HCT116 (cell line): ENCODE data around the gene CREG2. TPM values are rescaled to one million over a fixed set of nuclear protein-coding genes. Genes with fewer than 3 reads are reported as not detected.

Experiments used
- ATAC-seq: fragments of 200-7000 bp; cut with Tn5 transposase; 2 replicates; pipeline ENCODE4 v1.9.1; 2020; ENCODE audit warnings: mild to moderate bottlenecking, moderate library complexity
- BruUV-seq: library from RNA; stranded (reverse); fragments of 400-500 nt; replicated peaks from 2 replicates; lab custom pipeline; 2021; lab: Mats Ljungman, UMichigan
- CTCF ChIA-PET: fragments of 300-600 bp; sonication (Branson Sonifier 250); formaldehyde crosslinking; loops from one replicate; lab custom pipeline; 2021; ENCODE audit warnings: antibody characterized with exemption; lab: Charles Lee
- POLR2A ChIA-PET: fragments of 300-600, 350-600 bp; sonication (Branson Sonifier 250); formaldehyde crosslinking; loops from one replicate; lab custom pipeline; 2021; ENCODE audit warnings: antibody characterized with exemption; lab: Charles Lee
- RAD21 ChIA-PET, 2 experiments: fragments of 300-600 bp; sonication (Branson Sonifier 250); formaldehyde crosslinking; loops; one replicate each; lab custom pipeline; 2023; ENCODE audit warnings: low total read pairs in 2 of 2; ENCODE audit not compliant: uncharacterized antibody in 2 of 2, unreplicated experiment in 2 of 2, low non-redundant PET in 1 of 2; lab: Charles Lee
- DNase-seq: peaks from one replicate; pipeline ENCODE4 v3.0.0-alpha.2; 2010; ENCODE audit warnings: low read depth, low spot score
- H2AFZ ChIP-seq: fragments of 200-600 bp; shearing (Covaris generic), sonication (generic); 2 replicates; pipeline ENCODE4 v1.6.1; 2017; ENCODE audit warnings: low read depth, mixed run types, mixed read lengths, antibody characterized with exemption, low read length; ENCODE audit not compliant: poor library complexity, severe bottlenecking
- H3K27ac ChIP-seq: 2 replicates; pipeline ENCODE4 v1.5.1; 2012; ENCODE audit warnings: low read depth, low read length
- H3K27me3 ChIP-seq: fragments of 200-600 bp; sonication (generic); 2 replicates; pipeline ENCODE4 v1.6.1; 2016; ENCODE audit warnings: mixed run types, low read length, mixed read lengths; ENCODE audit not compliant: insufficient read depth
- H3K36me3 ChIP-seq, 2 experiments: fragments of 200-500 bp in 1 of 2; fragments of 200-600 bp in 1 of 2; sonication (Bioruptor generic) in 1 of 2; sonication (generic) in 1 of 2; 2 replicates each; pipeline versions ENCODE4 v1.5.1 to v1.6.1; 2014 to 2016; ENCODE audit warnings: low read length in 2 of 2, inconsistent platforms in 1 of 2, mixed read lengths in 1 of 2, mixed run types in 1 of 2; ENCODE audit not compliant: insufficient read depth in 2 of 2, control insufficient read depth in 1 of 2
- H3K4me1 ChIP-seq, 2 experiments: fragments of 200-600 bp in 1 of 2; sonication (generic) in 1 of 2; 2 replicates each; pipeline versions ENCODE4 v1.5.1 to v1.6.1; 2012 to 2017; ENCODE audit warnings: low read length in 2 of 2, inconsistent platforms in 1 of 2, mild to moderate bottlenecking in 1 of 2, mixed read lengths in 1 of 2, mixed run types in 1 of 2, moderate library complexity in 1 of 2; ENCODE audit not compliant: insufficient read depth in 2 of 2, control insufficient read depth in 1 of 2
- H3K4me2 ChIP-seq: fragments of 200-600 bp; sonication (generic); 2 replicates; pipeline ENCODE4 v1.6.1; 2017; ENCODE audit warnings: mixed run types, low read length, mixed read lengths
- H3K4me3 ChIP-seq, 2 experiments: fragments of 200-600 bp in 1 of 2; sonication (generic) in 1 of 2; replicated peaks in 1 of 2; 2 replicates each; pipeline ENCODE4 v1.5.1; 2011 to 2016; ENCODE audit warnings: low read length in 2 of 2, control low read depth in 1 of 2, low read depth in 1 of 2, mild to moderate bottlenecking in 1 of 2, mixed read lengths in 1 of 2, mixed run types in 1 of 2
- H3K79me2 ChIP-seq: fragments of 200-600 bp; sonication (generic); 2 replicates; pipeline ENCODE4 v1.6.1; 2017; ENCODE audit warnings: mild to moderate bottlenecking, mixed run types, low read length, moderate library complexity, mixed read lengths; ENCODE audit not compliant: insufficient read depth
- H3K9ac ChIP-seq: fragments of 200-600 bp; sonication (generic); 2 replicates; pipeline ENCODE4 v1.6.1; 2016; ENCODE audit warnings: low read length, mixed read lengths
- H3K9me2 ChIP-seq: fragments of 200-600 bp; sonication (generic), shearing (Covaris generic); 2 replicates; pipeline ENCODE4 v1.6.1; 2017; ENCODE audit warnings: mixed run types, mild to moderate bottlenecking, moderate library complexity; ENCODE audit not compliant: insufficient read depth
- H3K9me3 ChIP-seq, 2 experiments: fragments of 200-500 bp in 1 of 2; fragments of 200-600 bp in 1 of 2; sonication (Bioruptor generic) in 1 of 2; sonication (generic) in 1 of 2; 2 replicates each; pipeline ENCODE4 v1.6.1; 2014 to 2017; ENCODE audit warnings: low read length in 2 of 2, mixed read lengths in 2 of 2, inconsistent platforms in 1 of 2, low read depth in 1 of 2, mild to moderate bottlenecking in 1 of 2, mixed run types in 1 of 2, moderate library complexity in 1 of 2; ENCODE audit not compliant: control insufficient read depth in 1 of 2, insufficient read depth in 1 of 2
- H4K20me1 ChIP-seq: fragments of 200-600 bp; sonication (generic), shearing (Covaris generic); 2 replicates; pipeline ENCODE4 v1.6.1; 2017; ENCODE audit warnings: mixed run types, mild to moderate bottlenecking, moderate library complexity; ENCODE audit not compliant: insufficient read depth
- CBX3 ChIP-seq: IDR thresholded peaks from 2 replicates; pipeline ENCODE4 v1.6.1; 2012; ENCODE audit warnings: low read depth
- EGR1 ChIP-seq: IDR thresholded peaks from 2 replicates; pipeline ENCODE4 v1.6.1; 2012; ENCODE audit warnings: low read depth
- ELF1 ChIP-seq: IDR thresholded peaks from 2 replicates; pipeline ENCODE4 v1.6.1; 2012; ENCODE audit warnings: low read depth, borderline replicate concordance
- FOSL1 ChIP-seq: IDR thresholded peaks from 2 replicates; pipeline ENCODE4 v1.6.1; 2012; ENCODE audit warnings: low read depth
- JUND ChIP-seq: IDR thresholded peaks from 2 replicates; pipeline ENCODE4 v1.6.1; 2012
- SIN3A ChIP-seq: IDR thresholded peaks from 2 replicates; pipeline ENCODE4 v1.6.1; 2012; ENCODE audit warnings: low read depth
- SP1 ChIP-seq: IDR thresholded peaks from 2 replicates; pipeline ENCODE4 v1.6.1; 2012; ENCODE audit warnings: low read depth
- SRF ChIP-seq: IDR thresholded peaks from 2 replicates; pipeline ENCODE4 v1.6.1; 2012; ENCODE audit warnings: low read depth
- TCF7L2 ChIP-seq: IDR thresholded peaks from 2 replicates; pipeline ENCODE4 v1.7.0; 2011; ENCODE audit warnings: borderline replicate concordance, inconsistent platforms; ENCODE audit not compliant: insufficient read depth, insufficient read length; ENCODE audit errors: extremely low read depth
- ZFX ChIP-seq: fragments of 450-650 bp; IDR thresholded peaks from 2 replicates; pipeline ENCODE4 v1.6.1; 2017
- ZNF274 ChIP-seq: fragments of 200-500 bp; sonication (Bioruptor generic); IDR thresholded peaks from 2 replicates; pipeline ENCODE4 v1.6.1; 2014; ENCODE audit warnings: mild to moderate bottlenecking, low read depth, low read length, inconsistent platforms
- intact Hi-C: fragments of 100-400 bp; cut with micrococcal nuclease; formaldehyde crosslinking; loops from 2 replicates; pipeline ENCODE4 v1.10.0; 2022
- total RNA-seq: library from RNA; stranded (reverse); gene quantifications from one replicate; pipeline ENCODE4 v1.2.1, GENCODE V29; 2021; ENCODE audit not compliant: unreplicated experiment
- TF ChIP-seq, protein P1 (sequence below): IDR thresholded peaks from 2 replicates; pipeline ENCODE4 v1.6.1; 2012
- TF ChIP-seq, protein P2 (sequence below), 3 experiments: fragments of 200-600 bp in 1 of 3; sonication (generic) in 1 of 3; IDR thresholded peaks in 2 of 3; conservative IDR thresholded peaks in 1 of 3; 2 replicates each; pipeline ENCODE4 v1.5.1; 2012 to 2017; ENCODE audit warnings: low read depth in 2 of 3, low read length in 2 of 3, antibody characterized with exemption in 1 of 3, borderline replicate concordance in 1 of 3, control low read depth in 1 of 3, mild to moderate bottlenecking in 1 of 3, mixed read lengths in 1 of 3, mixed run types in 1 of 3, moderate library complexity in 1 of 3; ENCODE audit not compliant: insufficient read depth in 1 of 3
- TF ChIP-seq, protein P3 (sequence below): IDR thresholded peaks from 2 replicates; pipeline ENCODE4 v1.6.1; 2012
- TF ChIP-seq, protein P4 (sequence below): IDR thresholded peaks from 2 replicates; pipeline ENCODE4 v1.6.1; 2012; ENCODE audit warnings: low read depth

Gene CREG2
- total RNA-seq, 1 experiment from 2014 or later, result 0.12 TPM

DNA sequence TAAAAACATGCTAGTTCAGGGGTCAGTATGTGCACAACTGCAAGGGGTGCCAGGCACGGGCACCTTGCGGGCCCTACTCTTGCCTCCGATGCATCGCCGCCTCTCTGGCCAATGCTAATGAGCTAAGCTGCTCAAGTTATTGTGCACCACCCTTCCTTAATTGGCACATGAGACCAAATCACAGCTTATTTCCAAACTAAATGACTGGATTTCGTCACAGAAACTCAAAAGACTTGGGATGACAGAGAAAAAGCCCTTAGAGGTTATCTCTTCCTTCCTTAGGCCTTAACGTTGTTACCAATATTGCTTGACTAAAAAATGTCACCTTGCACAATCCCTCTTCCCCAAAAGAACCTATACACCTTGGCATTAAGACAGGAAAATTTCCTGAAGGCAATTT lies 86.5 kb downstream of the CREG2 start:
- POLR2A ChIA-PET, result interaction anchor here (2.3 kb wide), 1 partner anchor 8 kb away, joined by 9 read pairs; the partner anchor contains the start of gene RNF149
- ATAC-seq, result no peak

DNA sequence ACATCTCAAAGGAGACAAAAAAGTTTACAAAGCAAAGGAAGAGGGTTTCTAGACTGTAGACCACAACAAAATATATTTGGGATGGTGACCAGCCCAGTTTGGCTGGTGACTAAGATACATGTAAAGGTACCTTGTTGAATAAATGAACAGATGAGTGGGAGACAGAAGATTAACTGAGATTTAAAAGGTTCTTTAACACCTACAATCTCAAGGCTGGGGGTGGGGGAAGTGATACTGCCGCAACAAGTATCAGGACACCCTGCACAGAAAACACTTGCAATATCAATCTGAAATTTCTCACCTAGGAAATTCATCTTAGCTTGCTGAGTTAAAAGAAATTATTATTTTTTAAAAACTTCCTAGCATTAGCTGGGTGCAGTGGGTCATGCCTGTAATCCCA lies 87.1 kb downstream of the CREG2 start:
- Histone ChIP-seq H3K9me3 (no peaks in the 10 kb centered on the region), H3K36me3 (peaks cover 0 to 6% of the 10 kb centered on the region in 2 experiments; a peak in 1 of 4 replicates), H3K27ac (no peak overlapping the region), H3K4me3 (no peak overlapping the region), H4K20me1 (no peaks in the 10 kb centered on the region), H3K4me1 (no peaks in the 10 kb centered on the region), H3K79me2 (peaks cover 100% of the 10 kb centered on the region), H2AFZ (no peak overlapping the region), H3K9ac (no peak overlapping the region), H3K27me3 (no peaks in the 10 kb centered on the region), H3K4me2 (no peak overlapping the region), H3K9me2 (no peaks in the 10 kb centered on the region)
- BruUV-seq, result no TSS peak
- POLR2A ChIA-PET, result interaction anchor here (2.3 kb wide), 1 partner anchor 9 kb away, joined by 9 read pairs; the partner anchor contains the start of gene RNF149
- DNase-seq (no peak), ATAC-seq (no peak)
- intact Hi-C loops, result no loop called here
- CTCF ChIA-PET, result no interaction called here
- TF ChIP-seq SIN3A (no peak), ZNF274 (no peak), FOSL1 (no peak), CBX3 (no peak), SP1 (no peak), ELF1 (no peak), SRF (no peak), TCF7L2 (no peak), JUND (no peak), ZFX (no peak)
- TF ChIP-seq, protein P1, sequence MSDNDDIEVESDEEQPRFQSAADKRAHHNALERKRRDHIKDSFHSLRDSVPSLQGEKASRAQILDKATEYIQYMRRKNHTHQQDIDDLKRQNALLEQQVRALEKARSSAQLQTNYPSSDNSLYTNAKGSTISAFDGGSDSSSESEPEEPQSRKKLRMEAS, result no peak
- TF ChIP-seq, protein P2, sequence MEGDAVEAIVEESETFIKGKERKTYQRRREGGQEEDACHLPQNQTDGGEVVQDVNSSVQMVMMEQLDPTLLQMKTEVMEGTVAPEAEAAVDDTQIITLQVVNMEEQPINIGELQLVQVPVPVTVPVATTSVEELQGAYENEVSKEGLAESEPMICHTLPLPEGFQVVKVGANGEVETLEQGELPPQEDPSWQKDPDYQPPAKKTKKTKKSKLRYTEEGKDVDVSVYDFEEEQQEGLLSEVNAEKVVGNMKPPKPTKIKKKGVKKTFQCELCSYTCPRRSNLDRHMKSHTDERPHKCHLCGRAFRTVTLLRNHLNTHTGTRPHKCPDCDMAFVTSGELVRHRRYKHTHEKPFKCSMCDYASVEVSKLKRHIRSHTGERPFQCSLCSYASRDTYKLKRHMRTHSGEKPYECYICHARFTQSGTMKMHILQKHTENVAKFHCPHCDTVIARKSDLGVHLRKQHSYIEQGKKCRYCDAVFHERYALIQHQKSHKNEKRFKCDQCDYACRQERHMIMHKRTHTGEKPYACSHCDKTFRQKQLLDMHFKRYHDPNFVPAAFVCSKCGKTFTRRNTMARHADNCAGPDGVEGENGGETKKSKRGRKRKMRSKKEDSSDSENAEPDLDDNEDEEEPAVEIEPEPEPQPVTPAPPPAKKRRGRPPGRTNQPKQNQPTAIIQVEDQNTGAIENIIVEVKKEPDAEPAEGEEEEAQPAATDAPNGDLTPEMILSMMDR (IDR thresholded peaks at IDR 0.05 in 2 of 3, conservative IDR thresholded peaks at IDR 0.05 in 1 of 3; ENCODE audit: borderline replicate concordance in 1 of 3, insufficient read depth in 1 of 3, low read depth in 2 of 3, low read length in 2 of 3), result no peak
- TF ChIP-seq, protein P3, sequence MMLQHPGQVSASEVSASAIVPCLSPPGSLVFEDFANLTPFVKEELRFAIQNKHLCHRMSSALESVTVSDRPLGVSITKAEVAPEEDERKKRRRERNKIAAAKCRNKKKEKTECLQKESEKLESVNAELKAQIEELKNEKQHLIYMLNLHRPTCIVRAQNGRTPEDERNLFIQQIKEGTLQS, result no peak
- TF ChIP-seq, protein P4, sequence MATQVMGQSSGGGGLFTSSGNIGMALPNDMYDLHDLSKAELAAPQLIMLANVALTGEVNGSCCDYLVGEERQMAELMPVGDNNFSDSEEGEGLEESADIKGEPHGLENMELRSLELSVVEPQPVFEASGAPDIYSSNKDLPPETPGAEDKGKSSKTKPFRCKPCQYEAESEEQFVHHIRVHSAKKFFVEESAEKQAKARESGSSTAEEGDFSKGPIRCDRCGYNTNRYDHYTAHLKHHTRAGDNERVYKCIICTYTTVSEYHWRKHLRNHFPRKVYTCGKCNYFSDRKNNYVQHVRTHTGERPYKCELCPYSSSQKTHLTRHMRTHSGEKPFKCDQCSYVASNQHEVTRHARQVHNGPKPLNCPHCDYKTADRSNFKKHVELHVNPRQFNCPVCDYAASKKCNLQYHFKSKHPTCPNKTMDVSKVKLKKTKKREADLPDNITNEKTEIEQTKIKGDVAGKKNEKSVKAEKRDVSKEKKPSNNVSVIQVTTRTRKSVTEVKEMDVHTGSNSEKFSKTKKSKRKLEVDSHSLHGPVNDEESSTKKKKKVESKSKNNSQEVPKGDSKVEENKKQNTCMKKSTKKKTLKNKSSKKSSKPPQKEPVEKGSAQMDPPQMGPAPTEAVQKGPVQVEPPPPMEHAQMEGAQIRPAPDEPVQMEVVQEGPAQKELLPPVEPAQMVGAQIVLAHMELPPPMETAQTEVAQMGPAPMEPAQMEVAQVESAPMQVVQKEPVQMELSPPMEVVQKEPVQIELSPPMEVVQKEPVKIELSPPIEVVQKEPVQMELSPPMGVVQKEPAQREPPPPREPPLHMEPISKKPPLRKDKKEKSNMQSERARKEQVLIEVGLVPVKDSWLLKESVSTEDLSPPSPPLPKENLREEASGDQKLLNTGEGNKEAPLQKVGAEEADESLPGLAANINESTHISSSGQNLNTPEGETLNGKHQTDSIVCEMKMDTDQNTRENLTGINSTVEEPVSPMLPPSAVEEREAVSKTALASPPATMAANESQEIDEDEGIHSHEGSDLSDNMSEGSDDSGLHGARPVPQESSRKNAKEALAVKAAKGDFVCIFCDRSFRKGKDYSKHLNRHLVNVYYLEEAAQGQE, result no peak
- RAD21 ChIA-PET, result no interaction called here

More for the DNA sequence above, 86.5 kb downstream of the CREG2 start:
- H3K36me3 ChIP-seq, result peaks cover 0 to 6% of the 10 kb centered on the region in 2 experiments; a peak in 1 of 4 replicates
- H3K9ac ChIP-seq, result no peak overlapping the region
- intact Hi-C loops, result no loop called here
- ChIA-PET CTCF (no interaction called here), RAD21 (no interaction called here)
- no peak overlapping the region for H3K4me2 ChIP-seq
- BruUV-seq, result no TSS peak
- no peak for DNase-seq
- H3K4me1 ChIP-seq, result peaks cover 2 to 3% of the 10 kb centered on the region in 2 experiments; a peak in 2 of 4 replicates
- H3K79me2 ChIP-seq, result peaks cover 100% of the 10 kb centered on the region
- no peaks in the 10 kb centered on the region for H3K9me3 ChIP-seq
- no peaks in the 10 kb centered on the region for H3K9me2 ChIP-seq
- H3K4me3 ChIP-seq, result no peak overlapping the region
- no peak for TF ChIP-seq EGR1
- TF ChIP-seq, all 23 proteins: peak for 0
- no peaks in the 10 kb centered on the region for H4K20me1 ChIP-seq
- no peak overlapping the region for H3K27ac ChIP-seq
- H3K27me3 ChIP-seq, result no peaks in the 10 kb centered on the region
- no peak overlapping the region for H2AFZ ChIP-seq
